ENCODE data around the gene RHOF.
"Not testable (repeated sequence)": the region's sequence is repeated elsewhere in the genome, so short reads cannot be mapped to it uniquely, and the experiment has no call there.

- not testable (repeated sequence) for TF ChIP-seq MZF1 (CRISPR knock-in tag; IDR thresholded peaks at IDR 0.05; ENCODE audit: borderline replicate concordance); ASH2L (IDR thresholded peaks at IDR 0.05; ENCODE audit: insufficient read length, low read depth, low read length); GABPA (IDR thresholded peaks at IDR 0.05; ENCODE audit: low read depth, low read length); GABPA (CRISPR knock-in tag; IDR thresholded peaks at IDR 0.05; ENCODE audit: low read depth); POLR2AphosphoS5 (IDR thresholded peaks at IDR 0.05; ENCODE audit: low read depth, low read length); PCBP2 (optimal IDR thresholded peaks at IDR 0.05; ENCODE audit: low read depth, low read length, poor library complexity, severe bottlenecking)
Measured at GRCh38 chr12:121745545-121745944, 47.9 kb downstream of the RHOF start.

All from HepG2 (cell line).